ENCODE results near the gene CHST12. TPM values are rescaled to one million over a fixed set of nuclear protein-coding genes. Genes with fewer than 3 reads are reported as not detected.

CHST12 gene
- total RNA-seq, 1 experiment from 2014 or later = 12.9 TPM

- TF ChIP-seq CTCF (conservative IDR thresholded peaks at IDR 0.05; ENCODE audit: low read depth, low read length) = no peak
- no peak for TF ChIP-seq EZH2 (IDR thresholded peaks at IDR 0.05; ENCODE audit: low read length, unreplicated experiment)
- no peak for TF ChIP-seq EZH2phosphoT487 (IDR thresholded peaks at IDR 0.05; ENCODE audit: borderline replicate concordance, low read length)
- Histone ChIP-seq H4K20me1 (ENCODE audit: low read length) (no peaks in the 10 kb centered on the region), H3K9ac (ENCODE audit: low read length) (no peak overlapping the region), H3K9me2 (replicated peaks; ENCODE audit: low read length) (no peaks in the 10 kb centered on the region), H2AFZ (ENCODE audit: low read length) (no peak overlapping the region), H3F3A (ENCODE audit: low read length, unreplicated experiment) (no peaks in the 10 kb centered on the region), H3K27ac (ENCODE audit: low read length) (no peak overlapping the region), H3K79me2 (ENCODE audit: low read length) (no peaks in the 10 kb centered on the region), H3K4me3 (ENCODE audit: low read length) (no peak overlapping the region), H3K36me3 (ENCODE audit: low read depth, low read length) (no peaks in the 10 kb centered on the region), H3K4me2 (ENCODE audit: low read length) (no peak overlapping the region), H3K4me1 (ENCODE audit: insufficient read depth, low read length) (peaks cover 12% of the 10 kb centered on the region; the same call in 1 of the 2 replicates), H3K27me3 (ENCODE audit: low read length) (no peaks in the 10 kb centered on the region), H3K9me3 (ENCODE audit: low read length) (no peaks in the 10 kb centered on the region)
- DNase-seq (no peak), ATAC-seq (no peak)
- ChIA-PET CTCF (no interaction called here), POLR2A (ENCODE audit: unreplicated experiment) (no interaction called here)
- no TSS peak for BruUV-seq (replicated peaks)
- intact Hi-C loops (cut with micrococcal nuclease) = no loop called here
These were observed 76.6 kb downstream of the CHST12 start for GRCh38 chr7:2480070-2480408.

- no TSS peak for BruUV-seq (replicated peaks)
- intact Hi-C loops (cut with micrococcal nuclease) = no loop called here
- Histone ChIP-seq H3K4me1 (ENCODE audit: insufficient read depth, low read length) (peaks cover 12% of the 10 kb centered on the region; the same call in 1 of the 2 replicates), H3K4me2 (ENCODE audit: low read length) (no peak overlapping the region), H3K9ac (ENCODE audit: low read length) (no peak overlapping the region), H2AFZ (ENCODE audit: low read length) (no peak overlapping the region), H3K9me3 (ENCODE audit: low read length) (no peaks in the 10 kb centered on the region), H3K4me3 (ENCODE audit: low read length) (no peak overlapping the region), H3K36me3 (ENCODE audit: low read depth, low read length) (no peaks in the 10 kb centered on the region), H3F3A (ENCODE audit: low read length, unreplicated experiment) (no peaks in the 10 kb centered on the region), H3K9me2 (replicated peaks; ENCODE audit: low read length) (no peaks in the 10 kb centered on the region), H3K79me2 (ENCODE audit: low read length) (no peaks in the 10 kb centered on the region), H4K20me1 (ENCODE audit: low read length) (no peaks in the 10 kb centered on the region), H3K27ac (ENCODE audit: low read length) (no peak overlapping the region), H3K27me3 (ENCODE audit: low read length) (no peaks in the 10 kb centered on the region)
- POLR2A ChIA-PET (ENCODE audit: unreplicated experiment) = interaction anchor here (0.5 kb wide), 1 partner anchor 152 kb away, joined by 4 read pairs; no protein-coding TSS in a partner anchor
- TF ChIP-seq CTCF (conservative IDR thresholded peaks at IDR 0.05; ENCODE audit: low read depth, low read length) (no peak), EZH2phosphoT487 (IDR thresholded peaks at IDR 0.05; ENCODE audit: borderline replicate concordance, low read length) (no peak)
- DNase-seq = no peak
- no peak for ATAC-seq
- CTCF ChIA-PET = no interaction called here
These were observed 77.8 kb downstream of the CHST12 start for GRCh38 chr7:2481195-2481594.

GRCh38 chr7:2482725-2483451, 79.5 kb downstream of the CHST12 start:
- Histone ChIP-seq H3K36me3 (ENCODE audit: low read depth, low read length) (no peaks in the 10 kb centered on the region), H3K4me1 (ENCODE audit: insufficient read depth, low read length) (peaks cover 9% of the 10 kb centered on the region; the same call in 1 of the 2 replicates), H3K4me2 (ENCODE audit: low read length) (no peak overlapping the region), H2AFZ (ENCODE audit: low read length) (no peak overlapping the region), H3F3A (ENCODE audit: low read length, unreplicated experiment) (no peaks in the 10 kb centered on the region), H3K4me3 (ENCODE audit: low read length) (no peak overlapping the region), H3K79me2 (ENCODE audit: low read length) (no peaks in the 10 kb centered on the region), H3K9me2 (replicated peaks; ENCODE audit: low read length) (no peaks in the 10 kb centered on the region), H3K27ac (ENCODE audit: low read length) (no peak overlapping the region), H3K9ac (ENCODE audit: low read length) (no peak overlapping the region), H4K20me1 (ENCODE audit: low read length) (no peaks in the 10 kb centered on the region), H3K9me3 (ENCODE audit: low read length) (no peaks in the 10 kb centered on the region), H3K27me3 (ENCODE audit: low read length) (no peaks in the 10 kb centered on the region)
- POLR2A ChIA-PET (ENCODE audit: unreplicated experiment) = no interaction called here
- intact Hi-C loops (cut with micrococcal nuclease) = no loop called here
- CTCF ChIA-PET = no interaction called here
- TF ChIP-seq EZH2phosphoT487 (IDR thresholded peaks at IDR 0.05; ENCODE audit: borderline replicate concordance, low read length) = no peak
- 0 out of 2 replicates have a peak, but pooled peaks have one; percentile 28 for TF ChIP-seq CTCF (conservative IDR thresholded peaks at IDR 0.05; ENCODE audit: low read depth, low read length)
- ATAC-seq (no peak), DNase-seq (no peak)
- no TSS peak for BruUV-seq (replicated peaks)
